Measurements from ENCODE around the gene LTF. TPM values are rescaled to one million over a fixed set of nuclear protein-coding genes. Genes with fewer than 3 reads are reported as not detected.
A peak's percentile ranks its signal among the peaks of the same experiment; 100 is the strongest.
"Not testable (repeated sequence)": the region's sequence is repeated elsewhere in the genome, so short reads cannot be mapped to it uniquely, and the experiment has no call there.

The LTF gene
- total RNA-seq, 1 experiment from 2014 or later = not detected

DNA sequence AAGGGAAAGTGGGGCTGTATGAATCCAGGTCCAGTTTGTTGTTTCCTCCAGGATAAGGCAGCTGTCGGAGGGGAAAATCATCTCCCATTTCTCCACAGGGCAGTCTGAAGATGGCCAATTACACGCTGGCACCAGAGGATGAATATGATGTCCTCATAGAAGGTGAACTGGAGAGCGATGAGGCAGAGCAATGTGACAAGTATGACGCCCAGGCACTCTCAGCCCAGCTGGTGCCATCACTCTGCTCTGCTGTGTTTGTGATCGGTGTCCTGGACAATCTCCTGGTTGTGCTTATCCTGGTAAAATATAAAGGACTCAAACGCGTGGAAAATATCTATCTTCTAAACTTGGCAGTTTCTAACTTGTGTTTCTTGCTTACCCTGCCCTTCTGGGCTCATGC lies 56.7 kb downstream of the LTF start:
- Mint-ChIP-seq H3K4me1 (ENCODE audit: low read depth, unreplicated experiment) (peaks cover 38% of the 10 kb centered on the region), H3K4me3 (ENCODE audit: low read depth, unreplicated experiment) (no peak overlapping the region), H3K36me3 (ENCODE audit: insufficient read depth, unreplicated experiment) (no peaks in the 10 kb centered on the region), H3K27me3 (ENCODE audit: unreplicated experiment) (no peaks in the 10 kb centered on the region), H3K9me3 (ENCODE audit: low read depth, unreplicated experiment) (no peaks in the 10 kb centered on the region), H3K27ac (ENCODE audit: unreplicated experiment) (no peak overlapping the region)
- DNase-seq = no peak
- BruUV-seq (replicated peaks) = no TSS peak
- intact Hi-C loops (cut with micrococcal nuclease; ENCODE audit: unreplicated experiment) = no loop called here
- no peak for TF ChIP-seq CTCF (IDR thresholded peaks at IDR 0.05; ENCODE audit: unreplicated experiment)
- CTCF ChIA-PET = interaction anchor here (1.4 kb wide), 1 partner anchor 30 kb away, joined by 4 read pairs; no protein-coding TSS in a partner anchor

- CTCF ChIA-PET = interaction anchor here (0.7 to 1.4 kb wide), 2 partner anchors 29 to 33 kb away, joined by 3 to 4 read pairs; no protein-coding TSS in a partner anchor
- BruUV-seq (replicated peaks) = no TSS peak
Measured at GRCh38 chr3:46406788-46407611, 57.7 kb downstream of the LTF start, which contains the start of the genes CCR5AS and CCRL2. Gene CCR5AS (minus strand): TSS chr3:46407066. Gene CCRL2 (plus strand): TSS chr3:46407259. CDS start chr3:46408080, 821 bp downstream.

GRCh38 chr3:46406443-46406787 lies 58.3 kb downstream of the LTF start:
- no peaks in the 10 kb centered on the region for H3K27me3 Mint-ChIP-seq (ENCODE audit: unreplicated experiment)
- no peak overlapping the region for H3K4me3 Mint-ChIP-seq (ENCODE audit: low read depth, unreplicated experiment)
- no peak for TF ChIP-seq CTCF (IDR thresholded peaks at IDR 0.05; ENCODE audit: unreplicated experiment)

More at GRCh38 chr3:46406788-46407611, 57.7 kb downstream of the LTF start, which contains the start of the genes CCR5AS and CCRL2:
- Mint-ChIP-seq H3K9me3 (ENCODE audit: low read depth, unreplicated experiment) (no peaks in the 10 kb centered on the region), H3K4me3 (ENCODE audit: low read depth, unreplicated experiment) (no peak within 1 kb of the TSS), H3K27me3 (ENCODE audit: unreplicated experiment) (no peaks in the 10 kb centered on the region), H3K4me1 (ENCODE audit: low read depth, unreplicated experiment) (peaks cover 29% of the 10 kb centered on the region), H3K27ac (ENCODE audit: unreplicated experiment) (peak within 1 kb of the TSS; percentile 34), H3K36me3 (ENCODE audit: insufficient read depth, unreplicated experiment) (no peaks in the 10 kb centered on the region)
- intact Hi-C loops (cut with micrococcal nuclease; ENCODE audit: unreplicated experiment) = no loop called here
- no peak for TF ChIP-seq CTCF (IDR thresholded peaks at IDR 0.05; ENCODE audit: unreplicated experiment)
- DNase-seq = peak; percentile 32

GRCh38 chr3:46405301-46406019 lies 59.2 kb downstream of the LTF start:
- no peak overlapping the region for H3K27ac Mint-ChIP-seq (ENCODE audit: unreplicated experiment)

More at GRCh38 chr3:46406443-46406787, 58.3 kb downstream of the LTF start:
- no peaks in the 10 kb centered on the region for H3K36me3 Mint-ChIP-seq (ENCODE audit: insufficient read depth, unreplicated experiment)
- peak overlapping the region; percentile 34 for H3K27ac Mint-ChIP-seq (ENCODE audit: unreplicated experiment)
- intact Hi-C loops (cut with micrococcal nuclease; ENCODE audit: unreplicated experiment) = no loop called here
- DNase-seq = no peak
- no TSS peak for BruUV-seq (replicated peaks)
- peaks cover 26% of the 10 kb centered on the region for H3K4me1 Mint-ChIP-seq (ENCODE audit: low read depth, unreplicated experiment)
- CTCF ChIA-PET = interaction anchor here (0.6 to 1.4 kb wide), 2 partner anchors 28 to 813 kb away, joined by 3 to 4 read pairs; no protein-coding TSS in a partner anchor
- no peaks in the 10 kb centered on the region for H3K9me3 Mint-ChIP-seq (ENCODE audit: low read depth, unreplicated experiment)

GRCh38 chr3:46402902-46403301 lies 61.8 kb downstream of the LTF start:
- H3K36me3 Mint-ChIP-seq (ENCODE audit: insufficient read depth, unreplicated experiment); H3K27ac Mint-ChIP-seq (ENCODE audit: unreplicated experiment); CTCF ChIA-PET; BruUV-seq (replicated peaks); H3K4me3 Mint-ChIP-seq (ENCODE audit: low read depth, unreplicated experiment); DNase-seq; H3K27me3 Mint-ChIP-seq (ENCODE audit: unreplicated experiment); intact Hi-C loops (cut with micrococcal nuclease; ENCODE audit: unreplicated experiment); H3K9me3 Mint-ChIP-seq (ENCODE audit: low read depth, unreplicated experiment): not testable (repeated sequence)
- H3K4me1 Mint-ChIP-seq (ENCODE audit: low read depth, unreplicated experiment) = peaks cover 26% of the 10 kb centered on the region

More at GRCh38 chr3:46405301-46406019, 59.2 kb downstream of the LTF start:
- Mint-ChIP-seq H3K4me3 (ENCODE audit: low read depth, unreplicated experiment) (peak overlapping the region; percentile 32), H3K36me3 (ENCODE audit: insufficient read depth, unreplicated experiment) (no peaks in the 10 kb centered on the region), H3K9me3 (ENCODE audit: low read depth, unreplicated experiment) (no peaks in the 10 kb centered on the region), H3K27me3 (ENCODE audit: unreplicated experiment) (no peaks in the 10 kb centered on the region), H3K4me1 (ENCODE audit: low read depth, unreplicated experiment) (peaks cover 26% of the 10 kb centered on the region)
- DNase-seq = no peak
- TF ChIP-seq CTCF (IDR thresholded peaks at IDR 0.05; ENCODE audit: unreplicated experiment) = no peak
- intact Hi-C loops (cut with micrococcal nuclease; ENCODE audit: unreplicated experiment) = no loop called here
- CTCF ChIA-PET = interaction anchor here (0.5 to 0.6 kb wide), 3 partner anchors 224 to 1684 kb away, joined by 3 to 5 read pairs (median 3); no protein-coding TSS in a partner anchor
- no TSS peak for BruUV-seq (replicated peaks)

Data from Calu3 (cell line).